Astrocyte (in vitro differentiated cells and primary cell): ENCODE measurements around the gene FBLIM1. TPM values are rescaled to one million over a fixed set of nuclear protein-coding genes. Genes with fewer than 3 reads are reported as not detected.

Experiments used
- DNase-seq: peaks from one replicate; pipeline ENCODE4 v3.0.0-alpha.2; 2010; ENCODE audit warnings: low read depth
- FAIRE-seq: peaks from 2 replicates; lab custom pipeline; 2011; peaks lifted over from hg19 to GRCh38; lab: Jason Lieb, UNC
- H2AFZ ChIP-seq: 2 replicates; pipeline ENCODE4 v1.6.0; 2012; ENCODE audit warnings: low read depth, low read length, inconsistent platforms
- H3K27ac ChIP-seq: 2 replicates; pipeline ENCODE4 v1.5.1; 2011; ENCODE audit warnings: low read depth, low read length, inconsistent platforms
- H3K27me3 ChIP-seq: 2 replicates; pipeline ENCODE4 v1.6.0; 2011; ENCODE audit warnings: low read length, inconsistent platforms; ENCODE audit not compliant: insufficient read depth
- H3K36me3 ChIP-seq: 2 replicates; pipeline ENCODE4 v1.5.1; 2011; ENCODE audit warnings: low read length, inconsistent platforms; ENCODE audit not compliant: insufficient read depth
- H3K4me1 ChIP-seq: 2 replicates; pipeline ENCODE4 v1.5.1; 2011; ENCODE audit warnings: low read length, inconsistent platforms; ENCODE audit not compliant: insufficient read depth
- H3K4me2 ChIP-seq: 2 replicates; pipeline ENCODE4 v1.6.0; 2012; ENCODE audit warnings: low read length, inconsistent platforms
- H3K4me3 ChIP-seq: 2 replicates; pipeline ENCODE4 v1.5.1; 2011; ENCODE audit warnings: low read depth, mild to moderate bottlenecking, low read length, inconsistent platforms; ENCODE audit not compliant: insufficient read depth
- H3K79me2 ChIP-seq: 2 replicates; pipeline ENCODE4 v1.6.0; 2012; ENCODE audit warnings: mild to moderate bottlenecking, low read length, inconsistent platforms; ENCODE audit not compliant: insufficient read depth
- H3K9ac ChIP-seq: 2 replicates; pipeline ENCODE4 v1.6.0; 2012; ENCODE audit warnings: mild to moderate bottlenecking, low read length, inconsistent platforms
- H3K9me3 ChIP-seq: 2 replicates; pipeline ENCODE4 v1.5.1; 2012; ENCODE audit warnings: low read depth, mild to moderate bottlenecking, low read length, inconsistent platforms; ENCODE audit not compliant: insufficient read depth
- H4K20me1 ChIP-seq: 2 replicates; pipeline ENCODE4 v1.6.0; 2012; ENCODE audit warnings: low read length, inconsistent platforms; ENCODE audit not compliant: insufficient read depth
- H3K27ac Mint-ChIP-seq: one replicate; pipeline ENCODE4 v1.8.0; 2021; ENCODE audit warnings: mild to moderate bottlenecking, mixed read lengths; ENCODE audit not compliant: unreplicated experiment
- H3K27me3 Mint-ChIP-seq: one replicate; pipeline ENCODE4 v1.8.0; 2021; ENCODE audit warnings: low read depth, mixed read lengths; ENCODE audit not compliant: unreplicated experiment
- H3K36me3 Mint-ChIP-seq: one replicate; pipeline ENCODE4 v1.8.0; 2021; ENCODE audit warnings: low read depth, mixed read lengths; ENCODE audit not compliant: unreplicated experiment
- H3K4me1 Mint-ChIP-seq: one replicate; pipeline ENCODE4 v1.8.0; 2021; ENCODE audit warnings: low read depth, mixed read lengths; ENCODE audit not compliant: unreplicated experiment
- H3K4me3 Mint-ChIP-seq: one replicate; pipeline ENCODE4 v1.8.0; 2021; ENCODE audit warnings: mild to moderate bottlenecking, moderate library complexity, mixed read lengths; ENCODE audit not compliant: unreplicated experiment
- H3K9me3 Mint-ChIP-seq: one replicate; pipeline ENCODE4 v1.8.0; 2021; ENCODE audit warnings: mild to moderate bottlenecking, mixed read lengths; ENCODE audit not compliant: unreplicated experiment
- EZH2 ChIP-seq: IDR thresholded peaks from 2 replicates; pipeline ENCODE4 v1.6.1; 2012; ENCODE audit warnings: mild to moderate bottlenecking, low read length, inconsistent platforms; ENCODE audit not compliant: insufficient read depth
- total RNA-seq: library from RNA; stranded (reverse); gene quantifications from 2 replicates; pipeline ENCODE4 v1.2.1, GENCODE V29; 2021
- TF ChIP-seq, protein P1 (sequence below): IDR thresholded peaks from 2 replicates; pipeline ENCODE4 v1.5.1; 2011; ENCODE audit warnings: low read depth, mild to moderate bottlenecking, inconsistent platforms, low read length, moderate library complexity; ENCODE audit not compliant: insufficient read depth

The FBLIM1 gene
- total RNA-seq, 1 donor from 2014 or later, result 179 TPM

DNA sequence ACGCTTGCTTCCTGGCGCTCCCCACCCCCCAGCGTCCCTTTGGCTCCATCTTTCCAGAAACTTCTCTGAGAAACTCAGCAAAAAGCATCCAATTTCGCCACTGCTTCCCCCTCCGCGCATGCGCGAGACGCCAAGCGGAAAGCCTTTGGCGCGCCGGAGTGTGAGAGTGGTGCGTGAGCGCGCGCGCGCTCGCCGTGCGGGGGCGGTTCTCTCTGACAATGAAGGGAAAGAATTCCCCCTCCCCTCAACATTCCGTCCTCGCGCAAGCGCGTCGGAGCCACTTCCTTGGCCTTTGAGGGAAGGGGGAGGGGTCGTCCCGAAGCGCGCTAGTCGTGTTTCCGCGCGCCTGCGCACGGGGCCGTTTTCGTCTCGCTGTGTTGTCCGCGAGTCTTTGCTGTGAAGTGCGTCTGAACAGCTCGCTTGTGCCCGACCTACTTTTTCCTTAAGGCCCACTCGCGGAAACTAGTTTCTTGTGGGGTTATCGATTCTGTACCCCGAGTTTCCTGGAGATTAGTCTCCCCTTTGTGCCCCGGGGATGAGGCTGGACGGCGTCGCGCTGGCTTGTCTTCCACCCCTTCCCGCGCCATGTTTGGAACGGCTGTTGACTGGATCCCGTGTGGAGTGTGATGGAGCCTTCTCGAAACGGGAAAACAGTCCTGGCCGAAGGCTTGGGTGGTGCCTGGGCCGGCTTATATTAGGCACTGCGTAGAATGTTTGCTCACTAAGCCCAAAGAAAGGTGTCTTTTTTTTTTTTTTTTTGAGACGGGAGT lies 77.3 kb downstream of the FBLIM1 start:
- H3K36me3 Mint-ChIP-seq, result peaks cover 3% of the 10 kb centered on the region
- Histone ChIP-seq H3K4me3 (peak overlapping the region; percentile 94), H3K36me3 (no peaks in the 10 kb centered on the region), H3K27ac (peak overlapping the region; percentile 98), H3K9me3 (no peaks in the 10 kb centered on the region), H3K9ac (peak overlapping the region; percentile 97), H2AFZ (peak overlapping the region; percentile 97), H3K4me2 (peak overlapping the region; percentile 97), H3K4me1 (no peaks in the 10 kb centered on the region), H4K20me1 (no peaks in the 10 kb centered on the region), H3K79me2 (peaks cover 12% of the 10 kb centered on the region), H3K27me3 (no peaks in the 10 kb centered on the region)
- peaks cover 10% of the 10 kb centered on the region for H3K4me1 Mint-ChIP-seq
- FAIRE-seq (no peak), DNase-seq (peak; percentile 95)
- no peaks in the 10 kb centered on the region for H3K9me3 Mint-ChIP-seq
- no peaks in the 10 kb centered on the region for H3K27me3 Mint-ChIP-seq
- H3K4me3 Mint-ChIP-seq, result peak overlapping the region; percentile 92
- TF ChIP-seq, protein P1, sequence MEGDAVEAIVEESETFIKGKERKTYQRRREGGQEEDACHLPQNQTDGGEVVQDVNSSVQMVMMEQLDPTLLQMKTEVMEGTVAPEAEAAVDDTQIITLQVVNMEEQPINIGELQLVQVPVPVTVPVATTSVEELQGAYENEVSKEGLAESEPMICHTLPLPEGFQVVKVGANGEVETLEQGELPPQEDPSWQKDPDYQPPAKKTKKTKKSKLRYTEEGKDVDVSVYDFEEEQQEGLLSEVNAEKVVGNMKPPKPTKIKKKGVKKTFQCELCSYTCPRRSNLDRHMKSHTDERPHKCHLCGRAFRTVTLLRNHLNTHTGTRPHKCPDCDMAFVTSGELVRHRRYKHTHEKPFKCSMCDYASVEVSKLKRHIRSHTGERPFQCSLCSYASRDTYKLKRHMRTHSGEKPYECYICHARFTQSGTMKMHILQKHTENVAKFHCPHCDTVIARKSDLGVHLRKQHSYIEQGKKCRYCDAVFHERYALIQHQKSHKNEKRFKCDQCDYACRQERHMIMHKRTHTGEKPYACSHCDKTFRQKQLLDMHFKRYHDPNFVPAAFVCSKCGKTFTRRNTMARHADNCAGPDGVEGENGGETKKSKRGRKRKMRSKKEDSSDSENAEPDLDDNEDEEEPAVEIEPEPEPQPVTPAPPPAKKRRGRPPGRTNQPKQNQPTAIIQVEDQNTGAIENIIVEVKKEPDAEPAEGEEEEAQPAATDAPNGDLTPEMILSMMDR, result no peak
- TF ChIP-seq EZH2, result no peak
- peak overlapping the region; percentile 98 for H3K27ac Mint-ChIP-seq

Other genes starting within 250 kb of the FBLIM1 start
- 7.3 and 8.5 TPM in 2 replicates for gene CASP9, start 234.6 kb upstream of the FBLIM1 start, total RNA-seq
- 19.6 and 20.7 TPM in 2 replicates for gene DNAJC16, start 231.9 kb upstream of the FBLIM1 start, total RNA-seq
- 0.41 and 0.53 TPM in 2 replicates for gene AGMAT, start 173.7 kb upstream of the FBLIM1 start, total RNA-seq
- gene DDI2, start 141.3 kb upstream of the FBLIM1 start, total RNA-seq, result 24.1 and 26.1 TPM in 2 replicates
- 46.4 and 48.3 TPM in 2 replicates for gene PLEKHM2, start 74.5 kb upstream of the FBLIM1 start, total RNA-seq
- 0.73 and 1.0 TPM in 2 replicates for gene SLC25A34, start 22.5 kb upstream of the FBLIM1 start, total RNA-seq
- not detected in 2 replicates for gene TMEM82, start 16.3 kb upstream of the FBLIM1 start, total RNA-seq
- gene UQCRHL, start 48.9 kb downstream of the FBLIM1 start, total RNA-seq, result 1.3 and 1.7 TPM in 2 replicates
- 33.2 and 35.0 TPM in 2 replicates for gene SPEN, start 88.9 kb downstream of the FBLIM1 start, total RNA-seq
- gene ZBTB17, start 217.3 kb downstream of the FBLIM1 start, total RNA-seq, result 28.1 and 28.8 TPM in 2 replicates
- gene SRARP, start 245.4 kb downstream of the FBLIM1 start, total RNA-seq, result not detected in 2 replicates